K562 (cell line): Measurements from ENCODE around the gene FOSL1. TPM values are rescaled to one million over a fixed set of nuclear protein-coding genes. Genes with fewer than 3 reads are reported as not detected.

Source experiments
- ARHGAP35 ChIP-seq: fragments of 450-650 bp; IDR thresholded peaks from 2 replicates; pipeline ENCODE4 v1.6.1; 2018; ENCODE audit not compliant: partially characterized antibody
- BCLAF1 ChIP-seq, 2 experiments: fragments of 450-650 bp in 1 of 2; IDR thresholded peaks; 2 replicates each; pipeline ENCODE4 v1.6.1; 2011 to 2017; ENCODE audit warnings: low read depth in 2 of 2, antibody characterized with exemption in 1 of 2, borderline replicate concordance in 1 of 2, low read length in 1 of 2, mild to moderate bottlenecking in 1 of 2, mixed read lengths in 1 of 2; ENCODE audit not compliant: control insufficient read depth in 1 of 2
- CBX5 ChIP-seq: IDR thresholded peaks from 2 replicates; pipeline ENCODE4 v1.6.1; 2014; ENCODE audit warnings: low read depth, borderline replicate concordance
- CEBPG ChIP-seq, 3 experiments: fragments of 200-800 bp in 1 of 3; sonication (Bioruptor generic) in 1 of 3; sonication (generic) in 1 of 3; formaldehyde crosslinking in 1 of 3; IDR thresholded peaks in 2 of 3; conservative IDR thresholded peaks in 1 of 3; 2 replicates each; pipeline versions ENCODE4 v1.6.1 to v1.8.0; 2016 to 2022; ENCODE audit warnings: missing compliant biosample characterization in 2 of 3, missing genetic modification characterization in 2 of 3, mild to moderate bottlenecking in 1 of 3, missing genetic modification reagents in 1 of 3
- CGGBP1 ChIP-seq: fragments of 250-450 bp; sonication (Bioruptor Pico); IDR thresholded peaks from 2 replicates; pipeline ENCODE4 v1.9.0; 2021; ENCODE audit warnings: mild to moderate bottlenecking
- GABPB1 ChIP-seq: sonication (generic); formaldehyde crosslinking; IDR thresholded peaks from 2 replicates; pipeline ENCODE4 v1.8.0; 2022; ENCODE audit warnings: mild to moderate bottlenecking, missing genetic modification reagents
- GTF2F1 ChIP-seq: IDR thresholded peaks from 2 replicates; pipeline ENCODE4 v1.6.1; 2011; ENCODE audit warnings: low read depth, low read length, improper control_type of control experiment
- NFIC ChIP-seq: fragments of 450-650 bp; IDR thresholded peaks from 2 replicates; pipeline ENCODE4 v1.6.1; 2017; ENCODE audit warnings: mild to moderate bottlenecking, inconsistent platforms
- WHSC1 ChIP-seq: IDR thresholded peaks from one replicate; pipeline ENCODE4 v1.6.1; 2012; ENCODE audit warnings: low read length, control low read depth, inconsistent platforms
- ZNF644 ChIP-seq: fragments of 200-800 bp; sonication (Bioruptor generic); IDR thresholded peaks from 2 replicates; pipeline ENCODE4 v1.6.1; 2016; ENCODE audit warnings: low read depth, missing genetic modification characterization, missing compliant biosample characterization
- polyA plus RNA-seq, 8 experiments: library from polyadenylated mRNA; depleted of rRNA in 4 of 8; stranded (reverse) in 5 of 8; unstranded in 3 of 8; fragments of >200 nt; fragmentation: Nextera tagmentation in 2 of 8; fragmentation: Illumina TruSeq in 1 of 8; extraction: Ambion mirVana in 2 of 8; extraction: Trizol in 1 of 8; gene quantifications; 2 replicates each; pipeline versions ENCODE4 v1.2.1 to v1.2.3, GENCODE V29; 2011 to 2014; ENCODE audit warnings: inconsistent platforms in 1 of 8, missing spikeins in 1 of 8
- total RNA-seq, 7 experiments: library from RNA; depleted of rRNA in 6 of 7; stranded (reverse); fragments of >200 nt in 6 of 7; fragmentation: Illumina TruSeq in 2 of 7; extraction: Trizol in 2 of 7; gene quantifications; 2 replicates each; pipeline versions ENCODE4 v1.2.1 to v1.2.3, GENCODE V29; 2011 to 2021; ENCODE audit warnings: low replicate concordance in 1 of 7
- TF ChIP-seq, protein P1 (sequence below): fragments of 450-650 bp; IDR thresholded peaks from 2 replicates; pipeline ENCODE4 v1.6.1; 2017; ENCODE audit warnings: antibody characterized with exemption
- TF ChIP-seq, protein P2 (sequence below): fragments of 450-650 bp; formaldehyde crosslinking; conservative IDR thresholded peaks from 2 replicates; pipeline ENCODE4 v1.4.0; 2022; ENCODE audit warnings: mild to moderate bottlenecking, missing genetic modification characterization

Gene FOSL1
- total and polyA plus RNA-seq, 9 of the 15 experiments (the other 6 are each of a cell fraction or from before 2014, with no cell fraction given), result 3.5 to 39.6 (median 10.0) TPM

- 0 out of 4 replicates have a peak, but pooled peaks of 1 of the 2 experiments have one; percentile 24 for TF ChIP-seq BCLAF1 (IDR thresholded peaks at IDR 0.05; ENCODE audit: borderline replicate concordance in 1 of 2, control insufficient read depth in 1 of 2, low read depth in 2 of 2, low read length in 1 of 2)
- TF ChIP-seq CBX5, result no peak
- peak; percentile 98 for TF ChIP-seq GABPB1 (CRISPR knock-in tag)
- no peak for TF ChIP-seq CEBPG (CRISPR knock-in tag; IDR thresholded peaks at IDR 0.05)
- TF ChIP-seq CEBPG (tag; conservative IDR thresholded peaks at IDR 0.05 in 1 of 2, IDR thresholded peaks at IDR 0.05 in 1 of 2), result no peak
- TF ChIP-seq, protein P1, sequence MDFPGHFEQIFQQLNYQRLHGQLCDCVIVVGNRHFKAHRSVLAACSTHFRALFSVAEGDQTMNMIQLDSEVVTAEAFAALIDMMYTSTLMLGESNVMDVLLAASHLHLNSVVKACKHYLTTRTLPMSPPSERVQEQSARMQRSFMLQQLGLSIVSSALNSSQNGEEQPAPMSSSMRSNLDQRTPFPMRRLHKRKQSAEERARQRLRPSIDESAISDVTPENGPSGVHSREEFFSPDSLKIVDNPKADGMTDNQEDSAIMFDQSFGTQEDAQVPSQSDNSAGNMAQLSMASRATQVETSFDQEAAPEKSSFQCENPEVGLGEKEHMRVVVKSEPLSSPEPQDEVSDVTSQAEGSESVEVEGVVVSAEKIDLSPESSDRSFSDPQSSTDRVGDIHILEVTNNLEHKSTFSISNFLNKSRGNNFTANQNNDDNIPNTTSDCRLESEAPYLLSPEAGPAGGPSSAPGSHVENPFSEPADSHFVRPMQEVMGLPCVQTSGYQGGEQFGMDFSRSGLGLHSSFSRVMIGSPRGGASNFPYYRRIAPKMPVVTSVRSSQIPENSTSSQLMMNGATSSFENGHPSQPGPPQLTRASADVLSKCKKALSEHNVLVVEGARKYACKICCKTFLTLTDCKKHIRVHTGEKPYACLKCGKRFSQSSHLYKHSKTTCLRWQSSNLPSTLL, result no peak
- no peak for TF ChIP-seq ARHGAP35
- TF ChIP-seq, protein P2, sequence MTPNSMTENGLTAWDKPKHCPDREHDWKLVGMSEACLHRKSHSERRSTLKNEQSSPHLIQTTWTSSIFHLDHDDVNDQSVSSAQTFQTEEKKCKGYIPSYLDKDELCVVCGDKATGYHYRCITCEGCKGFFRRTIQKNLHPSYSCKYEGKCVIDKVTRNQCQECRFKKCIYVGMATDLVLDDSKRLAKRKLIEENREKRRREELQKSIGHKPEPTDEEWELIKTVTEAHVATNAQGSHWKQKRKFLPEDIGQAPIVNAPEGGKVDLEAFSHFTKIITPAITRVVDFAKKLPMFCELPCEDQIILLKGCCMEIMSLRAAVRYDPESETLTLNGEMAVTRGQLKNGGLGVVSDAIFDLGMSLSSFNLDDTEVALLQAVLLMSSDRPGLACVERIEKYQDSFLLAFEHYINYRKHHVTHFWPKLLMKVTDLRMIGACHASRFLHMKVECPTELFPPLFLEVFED (CRISPR knock-in tag), result peak; percentile 59; the same call in 1 of the 2 replicates
- TF ChIP-seq NFIC, result peak; percentile 63
- 0 out of 2 replicates have a peak, but pooled peaks have one; percentile 68 for TF ChIP-seq CGGBP1 (CRISPR knock-in tag)
- no peak for TF ChIP-seq WHSC1
- TF ChIP-seq ZNF644, result peak; percentile 61; the same call in 1 of the 2 replicates
- TF ChIP-seq GTF2F1, result peak; percentile 70; the same call in 1 of the 2 replicates
Measured at GRCh38 chr11:65857853-65858680, 42.1 kb downstream of the FOSL1 start, which contains the start of gene CFL1 (continued).
